Smooth muscle cell of trachea (primary cell): ENCODE measurements around the gene ALLC. TPM values are rescaled to one million over a fixed set of nuclear protein-coding genes. Genes with fewer than 3 reads are reported as not detected.

ENCODE experiments used
- total RNA-seq: library from RNA; depleted of rRNA; stranded (reverse); fragments of >200 nt; gene quantifications from 2 replicates; pipeline ENCODE4 v1.2.1, GENCODE V29; 2014

Gene ALLC
- total RNA-seq: not detected in 2 replicates

GRCh38 chr2:3657881-3658280, at the start of gene ALLC:
Gene ALLC (plus strand): TSS chr2:3658200. CDS start chr2:3671158, 12,958 bp downstream.

GRCh38 chr2:3703236-3703756, 45.3 kb downstream of the ALLC start, which contains the start of gene DCDC2C:
Gene DCDC2C (plus strand): TSS chr2:3703575. CDS start chr2:3703752, 177 bp downstream.

Other genes with a start within 250 kb of the ALLC start
- 43.5 and 66.0 TPM in 2 replicates for gene ADI1, start 138.7 kb upstream of the ALLC start, total RNA-seq
- 28.3 and 41.3 TPM in 2 replicates for gene RNASEH1, start 99.9 kb upstream of the ALLC start, total RNA-seq
- gene RPS7, start 82.9 kb upstream of the ALLC start, total RNA-seq: 1,266 and 2,068 TPM in 2 replicates
- gene COLEC11, start 63.1 kb upstream of the ALLC start, total RNA-seq: 0.44 TPM in 1 of 2 replicates, not detected in the other
- gene DCDC2C, start 45.4 kb downstream of the ALLC start, total RNA-seq: not detected in 2 replicates